ENCODE measurements around the gene MYL3.
A peak's percentile ranks its signal among the peaks of the same experiment; 100 is the strongest.
"Not testable (repeated sequence)": the region's sequence is repeated elsewhere in the genome, so short reads cannot be mapped to it uniquely, and the experiment has no call there.

The MYL3 gene

DNA sequence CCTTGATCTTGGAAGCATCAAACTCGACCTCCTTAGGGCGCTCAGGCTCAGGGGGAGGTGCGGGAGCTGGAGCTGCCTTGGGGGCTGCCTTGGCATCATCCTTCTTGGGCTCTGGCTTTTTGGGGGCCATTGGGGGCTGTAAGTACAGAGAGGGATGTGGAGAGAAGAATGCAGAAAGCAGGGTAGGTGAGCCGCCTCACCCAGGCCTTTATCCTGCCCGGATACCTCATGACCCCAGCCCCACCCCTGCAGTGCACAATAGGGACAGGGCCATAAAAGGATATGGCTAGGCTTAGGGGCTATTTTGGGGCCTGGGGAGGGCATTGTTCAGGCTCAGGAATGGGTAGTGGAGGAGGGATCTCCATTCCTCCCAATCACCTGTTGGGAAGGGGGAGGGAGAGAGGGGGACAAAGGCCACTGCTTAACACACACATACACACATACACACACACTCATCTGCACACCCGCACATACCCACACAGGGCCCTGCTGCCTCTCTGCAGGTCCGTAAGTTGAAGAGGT is at the start of gene MYL3:
Gene MYL3 (minus strand): TSS at position 184 of the 522 bp plus-strand sequence. CDS start 54 bp downstream, at position 130.
- no peak for DNase-seq

DNA sequence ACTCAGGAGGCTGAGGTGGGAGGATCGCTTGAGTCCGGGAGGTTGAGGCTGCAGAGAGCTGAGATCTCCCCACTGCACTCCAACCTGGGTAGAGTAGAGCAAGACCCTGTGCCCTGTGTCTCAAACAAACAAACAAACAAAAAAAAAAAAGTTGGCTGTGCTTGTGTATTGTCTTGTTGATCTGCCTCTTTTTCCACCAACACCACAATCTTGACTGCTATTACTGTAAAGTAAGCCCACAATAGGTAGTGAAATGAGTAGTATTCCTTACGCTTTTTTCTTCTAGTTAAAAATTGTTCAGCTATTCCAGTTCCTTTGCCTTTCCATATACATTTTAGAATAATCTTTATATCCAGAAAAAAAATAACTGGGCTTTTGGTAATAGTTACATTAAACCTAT is 49.7 kb upstream of the MYL3 start:
- no peak for DNase-seq

DNA sequence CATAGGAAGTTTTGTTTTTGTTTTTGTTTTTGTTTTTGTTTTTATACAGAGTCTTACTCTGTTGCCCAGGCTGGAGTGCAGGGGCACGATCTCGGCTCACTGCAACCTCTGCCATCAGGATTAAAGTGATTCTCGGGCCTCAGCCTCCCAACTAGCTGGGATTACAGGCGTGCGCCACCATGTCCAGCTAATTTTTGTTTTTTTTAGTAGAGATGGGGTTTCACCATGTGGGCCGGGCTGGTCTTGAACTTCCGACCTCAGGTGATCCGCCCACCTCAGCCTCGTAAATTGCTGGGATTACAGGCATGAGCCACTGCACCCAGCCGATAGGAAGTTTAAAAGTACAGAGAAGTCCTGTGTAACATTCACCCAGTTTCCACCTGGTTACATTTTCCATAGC is 47.7 kb upstream of the MYL3 start:
- DNase-seq: not testable (repeated sequence)

DNA sequence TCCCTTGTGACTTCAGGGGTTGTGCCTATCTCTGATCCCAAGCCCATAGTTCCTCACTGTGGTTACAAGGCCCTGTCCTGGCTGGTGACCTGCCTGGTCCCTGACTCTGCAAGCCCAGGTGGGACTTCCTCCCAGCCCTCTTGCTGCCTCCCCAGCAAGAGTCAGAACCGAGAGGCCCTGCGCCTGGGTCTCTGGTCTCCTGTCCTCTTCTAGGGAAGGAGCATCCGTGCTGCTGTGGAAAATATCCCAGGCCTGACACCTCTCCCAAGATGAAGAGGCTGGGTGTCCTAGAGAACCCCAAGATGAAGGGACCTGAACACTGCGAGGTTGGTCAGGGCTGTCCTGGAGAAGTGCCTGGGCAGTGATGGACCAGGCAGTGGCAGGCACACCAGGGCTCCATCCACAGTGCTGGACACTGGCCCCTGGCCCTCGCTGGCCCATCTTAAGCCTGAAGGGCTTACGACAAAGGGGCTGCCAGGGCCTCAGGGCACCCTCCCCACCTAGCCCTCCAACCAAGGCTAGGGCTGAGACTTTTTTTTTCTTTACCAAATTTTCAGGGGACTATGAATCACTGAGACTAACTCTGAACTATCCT is 47.0 kb upstream of the MYL3 start:
- no peak for DNase-seq

DNA sequence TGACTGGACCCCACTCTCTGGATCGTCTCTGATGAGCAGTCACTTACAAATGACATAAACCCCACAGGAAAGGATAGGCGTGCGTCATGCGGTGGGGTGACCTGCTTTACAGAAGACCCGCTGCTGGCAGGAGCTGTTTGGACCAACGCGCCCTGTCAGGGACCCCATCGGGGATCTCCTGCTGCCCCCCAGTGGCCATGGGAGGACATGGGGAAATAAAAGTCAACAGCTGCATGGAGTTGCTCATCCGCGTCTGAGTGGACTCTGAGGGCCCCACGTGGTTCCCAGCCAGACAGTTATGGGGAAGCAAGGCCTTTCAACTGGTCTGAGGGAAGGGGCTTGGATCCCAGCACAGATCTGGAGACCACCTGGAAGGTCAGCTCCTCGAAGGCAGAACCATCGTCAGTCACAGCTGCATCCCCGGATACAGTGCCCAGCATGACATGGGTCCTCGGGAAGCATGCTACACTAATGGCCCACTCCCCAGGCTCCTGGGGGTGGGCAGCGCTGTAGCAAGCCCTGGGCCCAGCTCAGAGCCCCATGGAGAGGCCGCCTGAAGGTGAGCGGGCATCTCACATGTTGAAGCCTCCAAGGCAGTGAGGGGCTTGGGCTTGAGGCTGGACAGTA is 46.4 kb upstream of the MYL3 start:
- peak; percentile 84 to 93 for DNase-seq

DNA sequence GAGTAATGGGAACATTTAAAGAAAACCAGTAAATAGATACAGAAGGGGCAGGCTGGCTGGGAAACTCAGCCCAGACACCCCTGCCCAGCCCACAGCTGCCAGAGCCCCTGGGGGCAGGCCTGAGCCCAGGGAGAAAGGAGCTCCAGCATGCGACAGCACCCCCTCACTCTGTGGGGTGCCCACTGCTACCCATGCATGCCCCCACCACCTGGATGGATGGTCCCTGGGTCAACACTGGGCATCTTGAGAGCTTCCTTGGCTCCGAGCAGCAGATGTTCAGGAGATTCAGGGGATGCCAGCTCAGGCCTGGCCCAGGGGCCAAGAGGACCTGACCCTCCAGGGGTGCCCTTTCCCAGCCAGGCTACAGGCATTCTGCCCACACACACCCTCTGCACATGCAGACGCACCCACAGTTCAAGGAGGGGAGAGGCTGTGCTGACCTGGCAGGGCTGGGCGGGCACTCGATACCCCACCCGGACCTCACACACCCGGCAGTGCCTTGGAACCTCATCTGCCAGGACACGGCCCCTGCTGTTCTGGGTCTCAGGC is 45.8 kb upstream of the MYL3 start:
- no peak for DNase-seq

DNA sequence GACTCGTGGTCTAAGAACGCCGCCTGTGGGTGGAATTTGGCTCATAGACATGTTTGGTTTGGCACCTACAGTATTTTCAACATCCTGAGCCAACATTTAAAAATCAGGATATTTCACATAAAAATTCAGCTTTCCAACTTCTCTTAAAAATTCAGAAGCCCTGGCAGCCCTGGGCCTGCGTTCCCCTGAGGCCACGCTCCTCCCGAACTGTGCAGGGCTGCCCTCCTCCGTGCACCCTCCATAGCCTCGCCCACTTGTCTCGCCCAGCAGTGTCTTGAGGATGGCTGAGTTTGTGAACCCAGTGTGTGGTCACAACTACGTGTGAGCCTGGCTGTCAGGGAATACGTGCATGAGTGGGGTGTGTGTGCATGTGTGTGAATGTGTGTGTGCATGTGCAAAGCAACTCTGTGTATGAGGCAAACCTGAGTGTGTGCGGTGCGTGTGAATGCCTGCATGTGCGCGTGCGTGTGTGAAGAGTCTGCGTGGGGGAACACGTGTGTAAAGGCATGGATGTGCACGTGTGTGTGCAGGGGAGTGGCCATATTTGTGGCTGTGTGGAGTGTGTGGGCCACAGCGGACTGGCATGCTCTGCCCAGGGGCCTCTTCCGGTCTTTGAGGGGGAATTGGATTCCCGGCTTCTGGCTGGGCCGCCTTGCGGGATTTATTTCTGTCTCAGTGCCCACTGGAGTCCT is 45.2 kb upstream of the MYL3 start:
- no peak for DNase-seq

DNA sequence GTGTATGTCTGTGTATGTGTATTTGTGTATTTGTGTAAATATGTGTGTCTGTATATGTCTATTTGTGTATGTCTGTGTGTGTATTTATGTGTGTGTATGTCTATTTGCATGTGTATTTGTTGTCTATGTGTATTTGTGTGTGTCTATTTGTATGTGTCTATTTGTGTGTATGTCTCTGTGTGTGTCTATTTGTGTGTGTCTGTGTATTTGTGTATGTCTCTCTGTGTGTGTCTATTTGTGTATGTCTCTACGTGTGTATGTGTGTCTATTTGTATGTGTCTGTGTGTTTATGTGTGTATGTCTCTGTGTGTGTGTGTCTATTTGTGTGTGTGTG is 44.7 kb upstream of the MYL3 start:
- DNase-seq: no peak

DNA sequence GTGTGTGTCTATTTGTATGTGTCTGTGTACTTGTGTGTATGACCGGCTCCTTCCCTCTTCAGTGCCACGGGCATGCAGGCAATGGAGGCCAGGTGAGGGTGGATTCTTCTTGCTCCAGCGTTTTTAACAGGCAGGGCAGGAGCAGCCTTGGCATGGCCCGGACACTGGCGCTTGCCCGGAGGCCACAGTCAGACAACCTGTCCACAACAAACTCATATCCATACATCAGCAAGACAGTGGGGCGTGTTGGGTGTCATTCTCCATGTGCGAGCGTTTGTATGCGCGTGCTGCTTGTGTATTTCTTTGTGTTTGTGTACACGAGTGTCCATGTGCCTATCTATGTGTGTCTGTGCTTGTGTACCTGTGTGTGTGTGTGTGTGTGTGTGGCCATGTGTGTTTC is 44.0 kb upstream of the MYL3 start:
- no peak for DNase-seq

DNA sequence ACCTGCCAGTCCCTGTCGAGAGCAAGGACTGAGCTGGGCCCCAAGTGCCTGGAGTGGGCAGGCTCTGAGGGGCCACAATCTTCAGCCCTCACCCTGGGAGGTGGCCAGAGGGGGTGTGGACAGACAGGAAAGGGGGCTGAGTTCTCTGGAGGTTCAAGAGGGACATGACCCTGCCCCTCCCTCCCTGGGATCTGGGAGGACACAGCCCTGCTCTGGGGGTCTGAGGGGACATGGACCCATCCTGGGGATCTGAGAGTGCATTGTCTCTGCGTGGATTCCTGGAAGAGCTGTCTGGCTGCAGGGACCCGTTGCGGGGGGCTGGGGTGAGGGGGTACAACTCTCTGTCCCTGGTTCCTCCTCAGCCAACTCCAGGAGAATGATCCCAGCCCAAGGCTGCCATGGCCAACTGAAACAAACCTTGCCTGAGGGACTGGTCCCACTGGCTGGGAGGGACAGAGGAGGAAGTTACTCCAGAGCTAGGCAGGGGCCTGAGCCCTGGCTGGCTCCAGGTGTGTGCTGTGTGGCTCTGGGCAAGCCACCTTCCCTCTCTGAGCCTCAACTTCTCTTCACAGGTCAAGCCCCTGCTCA is 43.3 kb upstream of the MYL3 start:
- no peak for DNase-seq

DNA sequence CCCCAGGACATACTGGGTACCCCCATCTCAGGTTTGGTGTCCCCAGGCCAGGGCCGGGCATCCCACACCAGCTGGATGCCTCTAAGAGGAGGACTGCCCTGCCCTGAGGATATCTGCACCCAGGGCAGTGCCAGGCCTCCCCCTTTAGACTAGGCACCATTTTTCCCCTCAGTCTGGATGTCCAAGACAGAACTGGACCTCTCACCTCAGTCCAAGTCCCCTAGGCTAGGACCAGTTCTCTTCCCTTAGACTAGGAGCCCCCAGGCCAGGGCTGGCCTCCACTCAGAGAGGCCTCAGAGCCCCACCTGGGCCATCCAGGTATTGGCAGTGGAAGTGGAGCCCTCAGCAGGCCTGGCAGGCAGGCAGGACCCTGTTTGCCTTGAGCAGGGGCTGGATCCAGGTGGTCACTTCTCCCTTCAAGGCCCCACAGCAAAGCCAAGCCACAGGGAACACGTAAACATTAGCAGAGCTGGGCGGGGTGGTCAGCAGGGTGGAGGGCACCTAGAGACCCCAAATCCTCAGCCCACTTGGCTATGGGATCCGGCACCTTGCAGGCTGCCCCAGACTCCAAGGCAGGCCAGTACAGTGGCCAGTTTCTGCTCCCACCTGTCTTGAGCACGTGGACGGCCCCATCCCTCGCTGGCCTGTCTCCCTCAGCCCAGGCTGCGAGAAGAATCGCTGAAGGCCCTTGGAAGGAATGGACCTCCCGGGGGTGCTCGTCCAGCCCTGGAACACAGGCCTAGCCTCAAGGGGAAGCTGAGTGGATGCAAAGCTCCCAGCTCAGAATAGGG is 42.6 kb upstream of the MYL3 start:
- DNase-seq: no peak

DNA sequence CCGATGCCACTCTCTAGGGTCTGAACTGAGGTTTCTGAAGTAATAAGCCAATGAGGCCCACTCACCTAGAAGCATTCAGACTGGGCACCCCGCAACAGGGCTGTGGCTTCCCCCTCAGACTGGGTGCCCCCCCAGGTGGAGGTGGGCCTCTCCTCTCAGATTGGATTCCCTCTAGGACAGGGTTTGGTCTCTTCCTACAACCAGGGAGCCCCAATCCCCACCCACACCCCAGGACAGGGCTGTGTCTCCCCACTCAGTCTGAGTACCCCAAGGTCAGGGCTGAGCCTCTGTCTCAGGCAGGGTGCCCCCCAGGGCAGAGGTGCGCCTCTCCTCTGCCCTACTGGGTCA is 41.9 kb upstream of the MYL3 start:
- DNase-seq: no peak

DNA sequence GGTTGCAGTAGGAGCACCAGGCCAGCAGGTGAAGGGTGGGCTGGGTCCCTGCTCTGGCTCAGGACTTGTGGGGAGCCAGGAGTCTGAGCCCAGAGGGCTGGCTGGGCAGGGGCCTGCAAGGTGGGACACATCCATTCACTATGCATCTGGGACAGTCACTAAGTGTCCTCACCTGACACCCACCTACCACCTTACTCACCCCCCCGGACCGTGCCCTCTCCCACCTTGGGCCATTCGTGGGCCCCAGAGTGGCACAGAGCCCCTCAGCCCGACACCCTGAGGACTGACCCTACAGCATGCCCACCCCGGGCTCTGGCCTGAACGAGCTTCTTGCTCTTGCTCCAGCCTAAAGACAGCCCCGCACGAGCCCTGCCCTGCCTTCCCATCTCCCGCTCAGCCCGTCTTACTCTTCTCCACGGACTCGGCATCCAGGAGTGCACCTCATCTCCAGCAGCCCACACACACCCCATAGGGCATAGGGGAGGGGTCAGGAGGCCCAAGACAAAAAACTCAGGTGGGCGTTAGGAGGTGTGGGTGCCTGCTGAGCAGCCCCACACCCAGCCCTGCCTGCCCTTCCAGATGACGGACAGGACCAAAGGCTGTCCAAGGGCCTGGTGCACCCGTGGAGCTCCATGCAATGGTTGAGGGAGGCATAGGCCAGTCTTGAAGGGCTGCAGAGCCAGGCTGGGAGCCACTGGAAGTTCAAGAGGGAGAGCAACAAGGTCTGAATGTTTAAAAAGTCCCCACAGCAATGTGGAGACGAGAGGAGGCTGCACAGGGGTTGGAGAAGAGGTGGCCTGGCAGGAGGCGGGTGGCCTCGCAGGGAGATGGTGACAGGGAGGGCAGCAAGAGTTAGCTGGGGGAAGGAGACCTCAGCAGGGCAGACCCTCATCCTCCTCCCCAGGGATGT is 41.3 kb upstream of the MYL3 start:
- DNase-seq: no peak

DNA sequence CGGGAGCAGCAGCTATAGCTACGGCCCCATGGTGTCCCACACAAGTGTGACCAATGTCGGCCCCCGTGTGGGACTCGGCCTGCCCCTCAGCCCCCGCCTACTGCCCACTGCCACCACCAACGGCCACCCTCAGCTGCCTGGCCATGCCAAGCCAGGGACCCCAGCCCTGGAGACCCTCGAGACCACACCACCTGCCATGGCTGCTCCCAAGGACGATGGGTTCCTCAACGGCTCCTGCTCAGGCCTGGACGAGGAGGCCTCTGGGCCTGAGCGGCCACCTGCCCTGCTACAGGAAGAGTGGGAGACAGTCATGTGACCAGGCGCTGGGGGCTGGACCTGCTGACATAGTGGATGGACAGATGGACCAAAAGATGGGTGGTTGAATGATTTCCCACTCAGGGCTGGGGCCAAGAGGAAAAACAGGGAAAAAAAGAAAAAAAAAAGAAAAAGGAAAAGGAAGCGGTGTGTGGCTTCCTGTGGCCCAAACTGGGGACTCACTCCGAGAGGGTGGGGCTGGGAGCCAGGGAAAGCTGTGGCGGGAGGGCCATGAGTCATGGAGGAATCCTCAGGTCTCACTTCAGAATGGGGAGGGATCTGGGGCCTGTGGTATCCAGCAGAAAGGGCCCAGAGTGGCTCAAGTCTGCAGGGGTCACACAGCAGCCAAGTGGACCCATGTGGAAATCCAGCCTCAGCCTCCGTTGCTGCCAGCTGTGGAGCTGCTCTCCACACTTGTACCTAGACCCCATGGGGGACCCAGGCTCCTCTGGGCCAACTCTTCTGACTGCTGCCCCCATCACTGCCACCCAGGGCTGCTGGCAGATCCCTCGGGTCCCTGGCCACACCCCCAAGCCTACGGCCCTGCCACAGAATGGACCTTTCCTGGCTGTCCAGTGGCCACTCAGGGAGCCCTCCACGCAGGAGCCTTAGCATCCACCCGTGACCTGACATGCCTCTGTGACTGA is 40.4 kb upstream of the MYL3 start:
- no peak for DNase-seq

DNA sequence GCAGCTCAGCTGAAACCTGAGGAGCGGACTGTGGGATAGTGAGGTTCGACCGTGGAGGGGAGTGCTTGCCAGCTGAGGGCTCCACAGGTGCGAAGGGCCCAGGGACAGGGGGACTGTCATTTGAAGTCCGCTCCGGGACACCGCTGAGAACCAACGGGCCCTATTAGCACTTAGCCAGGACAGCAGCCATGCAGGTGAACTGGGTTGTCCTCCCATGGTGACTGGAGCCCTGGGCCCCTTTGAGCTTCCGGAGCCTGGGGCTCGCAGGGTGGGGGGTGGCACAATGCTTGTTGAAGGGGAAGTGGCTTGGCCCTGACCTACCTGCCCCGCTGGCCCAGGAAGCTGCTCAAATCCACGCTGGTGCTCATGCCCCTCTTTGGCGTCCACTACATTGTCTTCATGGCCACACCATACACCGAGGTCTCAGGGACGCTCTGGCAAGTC is 39.0 kb upstream of the MYL3 start:
- DNase-seq: no peak

DNA sequence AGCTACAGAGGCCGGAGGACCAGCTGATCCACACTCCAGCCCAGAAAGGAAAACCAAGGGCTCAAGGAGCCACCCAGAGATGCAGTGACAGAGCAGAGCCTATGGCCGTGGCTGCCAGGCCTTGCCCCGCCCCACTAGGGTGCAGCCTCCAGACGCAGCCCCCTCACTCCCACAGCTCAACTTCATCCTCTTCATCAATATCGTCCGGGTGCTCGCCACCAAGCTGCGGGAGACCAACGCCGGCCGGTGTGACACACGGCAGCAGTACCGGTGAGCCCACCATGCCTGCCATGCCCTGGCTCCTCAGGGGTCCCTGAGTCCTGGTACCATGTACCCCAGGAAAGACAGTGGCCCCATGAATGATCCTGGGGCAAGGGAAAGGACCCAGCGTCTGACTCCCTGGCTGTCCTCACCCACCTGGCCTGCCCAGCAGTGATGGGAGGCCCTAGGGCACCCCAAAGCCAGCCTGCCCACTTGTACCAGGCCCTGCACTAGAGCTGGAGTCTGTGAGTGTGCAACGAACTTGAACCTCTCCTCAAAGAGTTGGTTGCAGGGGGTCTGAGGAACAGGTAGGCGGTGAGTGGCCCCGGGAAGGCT is 38.4 kb upstream of the MYL3 start:
- DNase-seq: no peak

DNA sequence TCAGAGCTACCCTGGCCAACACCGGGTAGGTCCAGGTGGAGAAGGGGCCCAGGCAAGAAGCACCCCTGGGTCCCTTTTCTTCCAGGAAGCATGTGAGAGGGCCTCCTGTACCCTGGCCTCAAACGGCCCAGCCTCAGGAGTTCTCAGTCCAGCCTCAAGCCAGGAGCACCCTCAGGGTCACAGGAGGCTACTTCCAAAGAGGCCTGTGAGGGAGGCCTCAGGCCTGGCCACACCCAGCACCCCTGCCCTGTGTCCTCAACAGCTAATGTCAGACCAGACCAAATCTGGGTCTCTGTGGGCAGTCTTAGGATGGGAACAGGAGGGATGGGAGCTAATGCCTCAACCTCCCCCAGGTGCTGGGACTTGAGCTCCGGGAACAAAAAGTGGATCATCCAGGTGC is 37.8 kb upstream of the MYL3 start:
- DNase-seq: no peak

DNA sequence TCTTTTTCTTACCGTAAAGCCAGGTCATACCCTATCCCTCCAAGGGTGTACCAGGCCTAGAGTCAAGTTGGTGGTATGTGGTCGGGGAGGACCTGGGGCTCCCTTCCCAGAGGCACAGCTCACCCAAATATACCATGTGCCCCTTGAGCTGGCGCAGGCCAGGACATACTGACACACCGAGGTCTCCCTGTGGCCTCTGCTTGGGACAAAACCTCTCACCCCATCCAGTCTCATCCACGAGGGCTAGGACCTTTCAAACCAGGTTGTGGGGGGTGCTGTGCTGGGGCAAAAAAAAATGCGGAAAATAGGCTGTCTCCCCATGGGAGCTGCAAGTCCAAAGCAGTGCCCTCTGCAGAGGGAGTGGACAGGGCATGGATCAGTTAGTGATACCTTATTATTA is 37.1 kb upstream of the MYL3 start:
- no peak for DNase-seq

DNA sequence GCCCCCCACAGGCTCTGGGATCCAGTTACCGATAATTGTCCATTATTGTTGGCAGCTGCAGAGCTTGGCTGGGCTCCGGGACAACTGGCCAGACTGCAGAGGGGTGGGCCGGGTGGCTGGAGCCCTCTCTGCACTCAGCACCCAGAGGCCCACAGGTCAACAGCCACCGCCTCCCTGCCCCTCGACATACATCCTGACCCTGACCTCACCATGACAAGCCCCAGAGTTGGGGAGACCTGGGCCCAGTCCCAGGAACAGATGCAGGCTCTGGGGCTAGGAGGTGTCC is 36.7 kb upstream of the MYL3 start:
- DNase-seq: no peak

Measured in NCI-H524 (cell line).